HepG2 (cell line): Measurements from ENCODE around the gene CCNB2. TPM values are rescaled to one million over a fixed set of nuclear protein-coding genes. Genes with fewer than 3 reads are reported as not detected.

Experiments used
- ATAC-seq: fragments of 200-7000 bp; cut with Tn5 transposase; 3 replicates; pipeline ENCODE4 v1.9.1; 2020; ENCODE audit warnings: mild to moderate bottlenecking, moderate library complexity
- BruUV-seq: library from RNA; stranded (reverse); fragments of 400-500 nt; replicated peaks from 2 replicates; lab custom pipeline; 2021; lab: Mats Ljungman, UMichigan
- CTCF ChIA-PET: fragments of 300-600 bp; formaldehyde crosslinking; extraction: SDS; loops from one replicate; lab custom pipeline; 2021; ENCODE audit warnings: low total read pairs, inconsistent platforms, low intra/inter-chr PET ratio; lab: Yijun Ruan, JAX
- POLR2A ChIA-PET: fragments of 350-600 bp; sonication (Branson Sonifier 250); formaldehyde crosslinking; loops from one replicate; lab custom pipeline; 2020; ENCODE audit warnings: antibody characterized with exemption, inconsistent platforms; lab: Yijun Ruan, JAX
- DNase-seq: peaks from one replicate; pipeline ENCODE4 v3.0.0-alpha.2; 2015; ENCODE audit warnings: low spot score
- FAIRE-seq: peaks from 3 replicates; lab custom pipeline; 2011; peaks lifted over from hg19 to GRCh38; lab: Jason Lieb, UNC
- H2AFZ ChIP-seq: one replicate; pipeline ENCODE4 v1.6.1; 2011; ENCODE audit warnings: low read length, inconsistent platforms
- H3K27ac ChIP-seq: fragments of 300-600 bp; 3 replicates; pipeline ENCODE4 v1.8.0; 2011; ENCODE audit warnings: mixed run types, mild to moderate bottlenecking, mixed read lengths, low read length, inconsistent platforms; ENCODE audit not compliant: insufficient read depth; ENCODE audit errors: extremely low read length
- H3K27me3 ChIP-seq, 2 experiments: fragments of 200-600 bp in 1 of 2; 2 replicates in 1 of 2; 3 replicates in 1 of 2; pipeline versions ENCODE4 v1.6.0 to v1.8.0; 2011; ENCODE audit warnings: low read length in 2 of 2, mild to moderate bottlenecking in 2 of 2, moderate library complexity in 2 of 2, inconsistent platforms in 1 of 2; ENCODE audit not compliant: insufficient read depth in 2 of 2, control insufficient read depth in 1 of 2
- H3K36me3 ChIP-seq, 2 experiments: fragments of 200-600 bp in 1 of 2; replicated peaks in 1 of 2; 2 replicates in 1 of 2; 3 replicates in 1 of 2; pipeline versions ENCODE4 v1.5.1 to v1.8.0; 2011; ENCODE audit warnings: low read length in 2 of 2, inconsistent platforms in 1 of 2; ENCODE audit not compliant: insufficient read depth in 2 of 2, control insufficient read depth in 1 of 2
- H3K4me1 ChIP-seq: 2 replicates; pipeline ENCODE4 v1.5.1; 2012; ENCODE audit warnings: low read length, inconsistent platforms; ENCODE audit not compliant: insufficient read depth
- H3K4me2 ChIP-seq: 2 replicates; pipeline ENCODE4 v1.6.0; 2011; ENCODE audit warnings: low read depth, low read length, inconsistent platforms
- H3K4me3 ChIP-seq, 3 experiments: fragments of 200-600 bp in 1 of 3; sonication (generic), shearing (Covaris generic) in 1 of 3; replicated peaks in 1 of 3; 2 replicates each; pipeline ENCODE4 v1.5.1; 2011 to 2016; ENCODE audit warnings: low read length in 3 of 3, inconsistent platforms in 2 of 3, low read depth in 2 of 3, mild to moderate bottlenecking in 2 of 3, control low read depth in 1 of 3, mixed read lengths in 1 of 3; ENCODE audit not compliant: insufficient read depth in 1 of 3
- H3K79me2 ChIP-seq: one replicate; pipeline ENCODE4 v1.6.1; 2011; ENCODE audit warnings: low read length, inconsistent platforms; ENCODE audit not compliant: insufficient read depth
- H3K9ac ChIP-seq: 2 replicates; pipeline ENCODE4 v1.6.0; 2011; ENCODE audit warnings: mild to moderate bottlenecking, low read depth, low read length, inconsistent platforms; ENCODE audit not compliant: insufficient read depth
- H3K9me3 ChIP-seq: 2 replicates; pipeline ENCODE4 v1.5.1; 2012; ENCODE audit warnings: mild to moderate bottlenecking, low read length
- H4K20me1 ChIP-seq: 2 replicates; pipeline ENCODE4 v1.6.0; 2011; ENCODE audit warnings: inconsistent platforms, mild to moderate bottlenecking, low read length, moderate library complexity; ENCODE audit not compliant: insufficient read depth
- CERS6 ChIP-seq: sonication (generic); formaldehyde crosslinking; IDR thresholded peaks from 2 replicates; pipeline ENCODE4 v1.5.0; 2020; ENCODE audit warnings: missing genetic modification reagents
- CREB1 ChIP-seq, 2 experiments: fragments of 450-650 bp in 1 of 2; IDR thresholded peaks; 2 replicates each; pipeline ENCODE4 v1.6.1; 2016 to 2017; ENCODE audit warnings: control low read depth in 1 of 2, mild to moderate bottlenecking in 1 of 2, missing compliant biosample characterization in 1 of 2, missing genetic modification characterization in 1 of 2
- HHEX ChIP-seq: IDR thresholded peaks from 2 replicates; pipeline ENCODE4 v1.6.1; 2016; ENCODE audit warnings: control low read depth
- HMG20A ChIP-seq: IDR thresholded peaks from 2 replicates; pipeline ENCODE4 v1.6.1; 2016; ENCODE audit warnings: borderline replicate concordance
- MIXL1 ChIP-seq: IDR thresholded peaks from 2 replicates; pipeline ENCODE4 v1.6.1; 2016
- SNAI1 ChIP-seq: sonication (generic); formaldehyde crosslinking; IDR thresholded peaks from 2 replicates; pipeline ENCODE4 v1.5.0; 2020; ENCODE audit warnings: mild to moderate bottlenecking, missing genetic modification reagents, borderline replicate concordance
- SOX13 ChIP-seq, 3 experiments: fragments of 450-650 bp in 1 of 3; sonication (generic) in 1 of 3; formaldehyde crosslinking in 1 of 3; IDR thresholded peaks in 2 of 3; conservative IDR thresholded peaks in 1 of 3; 2 replicates each; pipeline versions ENCODE4 v1.5.0 to v1.6.1; 2016 to 2020; ENCODE audit warnings: antibody characterized with exemption in 1 of 3, mild to moderate bottlenecking in 1 of 3, missing compliant biosample characterization in 1 of 3, missing genetic modification reagents in 1 of 3, moderate library complexity in 1 of 3
- TARDBP ChIP-seq: sonication (generic); formaldehyde crosslinking; IDR thresholded peaks from 2 replicates; pipeline ENCODE4 v1.8.0; 2022; ENCODE audit warnings: mild to moderate bottlenecking, missing genetic modification reagents
- ZNF121 ChIP-seq: sonication (generic); formaldehyde crosslinking; IDR thresholded peaks from 2 replicates; pipeline ENCODE4 v1.5.0; 2020; ENCODE audit warnings: mild to moderate bottlenecking, missing genetic modification reagents
- ZNF160 ChIP-seq: sonication (generic); formaldehyde crosslinking; IDR thresholded peaks from 2 replicates; pipeline ENCODE4 v1.8.0; 2022; ENCODE audit warnings: mild to moderate bottlenecking, inconsistent platforms, missing genetic modification reagents
- ZNF431 ChIP-seq: sonication (generic); formaldehyde crosslinking; IDR thresholded peaks from 2 replicates; pipeline ENCODE4 v1.9.0; 2022; ENCODE audit warnings: missing genetic modification reagents, low read depth, mild to moderate bottlenecking, borderline replicate concordance
- WGBS: methylation state at CpG from one replicate; pipeline ENCODE4 v1.1.6; 2017; ENCODE audit warnings: low lambda C conversion rate; 5-methylcytosine and 5-hydroxymethylcytosine counted together
- in situ Hi-C: cut with HindIII; loops from 2 replicates; pipeline ENCODE4 v1.10.0; 2017; ENCODE audit warnings: low pct_unique_long_range_greater_than_20kb; ENCODE audit not compliant: extremely low pct_ligation_motif_present
- intact Hi-C: fragments of 100-400 bp; cut with micrococcal nuclease; formaldehyde crosslinking; loops from one replicate; pipeline ENCODE4 v1.10.0; 2022; ENCODE audit not compliant: unreplicated experiment
- polyA plus RNA-seq, 8 experiments: library from polyadenylated mRNA; depleted of rRNA in 3 of 8; stranded (reverse) in 7 of 8; unstranded in 1 of 8; fragments of >200 nt; fragmentation: Illumina TruSeq in 4 of 8; extraction: Trizol in 4 of 8; gene quantifications; 2 replicates each; pipeline versions ENCODE4 v1.2.1 to v1.2.3, GENCODE V29; 2011 to 2016; ENCODE audit warnings: low read depth in 4 of 8, missing spikeins in 1 of 8, mixed read lengths in 1 of 8; ENCODE audit not compliant: insufficient read depth in 1 of 8
- total RNA-seq, 5 experiments: library from RNA; depleted of rRNA; stranded (reverse); fragments of >200 nt; fragmentation: Illumina TruSeq; extraction: Trizol; gene quantifications; 2 replicates each; pipeline ENCODE4 v1.2.3, GENCODE V29; 2016; ENCODE audit warnings: low read depth in 1 of 5
- TF ChIP-seq, protein P1 (sequence below): sonication (generic); formaldehyde crosslinking; IDR thresholded peaks from 2 replicates; pipeline ENCODE4 v1.4.0; 2020; ENCODE audit warnings: low read depth, mild to moderate bottlenecking, missing genetic modification reagents

Gene CCNB2
- total and polyA plus RNA-seq, 2 of the 13 experiments (the other 11 are each of a cell fraction or from before 2014, with no cell fraction given), result 43.5 to 80.9 TPM

- TF ChIP-seq ZNF121 (peak; percentile 66), MIXL1 (peak; percentile 30; the same call in 1 of the 2 replicates)
These were observed 63.6 kb downstream of the CCNB2 start (continued) for GRCh38 chr15:59168536-59168935.

- Histone ChIP-seq H4K20me1 (no peaks in the 10 kb centered on the region), H2AFZ (no peak overlapping the region), H3K4me2 (no peak overlapping the region), H3K9me3 (no peaks in the 10 kb centered on the region), H3K4me1 (peaks cover 52% of the 10 kb centered on the region), H3K27ac (no peak overlapping the region), H3K27me3 (no peaks in the 10 kb centered on the region), H3K79me2 (no peaks in the 10 kb centered on the region), H3K36me3 (peaks cover 6 to 9% of the 10 kb centered on the region in 2 experiments; a peak in 4 of 5 replicates), H3K4me3 (no peak overlapping the region), H3K9ac (no peak overlapping the region)
- ChIA-PET CTCF (no interaction called here), POLR2A (no interaction called here)
- DNase-seq (no peak), ATAC-seq (no peak), FAIRE-seq (no peak)
- no TSS peak for BruUV-seq
- in situ Hi-C loops, result loop anchor here (5.0 to 10.0 kb wide), 2 partner anchors 246 to 323 kb away; no protein-coding TSS in a partner anchor
- WGBS, result 92% methylated on average over 3 of the region's 3 CpGs
- intact Hi-C loops, result no loop called here
- TF ChIP-seq TARDBP (CRISPR knock-in tag), result no peak
- TF ChIP-seq HHEX (CRISPR knock-in tag), result no peak
- no peak for TF ChIP-seq HMG20A (CRISPR knock-in tag)
- TF ChIP-seq, protein P1, sequence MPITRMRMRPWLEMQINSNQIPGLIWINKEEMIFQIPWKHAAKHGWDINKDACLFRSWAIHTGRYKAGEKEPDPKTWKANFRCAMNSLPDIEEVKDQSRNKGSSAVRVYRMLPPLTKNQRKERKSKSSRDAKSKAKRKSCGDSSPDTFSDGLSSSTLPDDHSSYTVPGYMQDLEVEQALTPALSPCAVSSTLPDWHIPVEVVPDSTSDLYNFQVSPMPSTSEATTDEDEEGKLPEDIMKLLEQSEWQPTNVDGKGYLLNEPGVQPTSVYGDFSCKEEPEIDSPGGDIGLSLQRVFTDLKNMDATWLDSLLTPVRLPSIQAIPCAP, result no peak
- TF ChIP-seq ZNF160 (CRISPR knock-in tag), result no peak
- no peak for TF ChIP-seq CREB1 (IDR thresholded peaks at IDR 0.05)
- TF ChIP-seq CREB1 (CRISPR knock-in tag; IDR thresholded peaks at IDR 0.05), result no peak
- TF ChIP-seq SOX13 (IDR thresholded peaks at IDR 0.05), result no peak
- TF ChIP-seq SOX13 (CRISPR knock-in tag; conservative IDR thresholded peaks at IDR 0.05 in 1 of 2, IDR thresholded peaks at IDR 0.05 in 1 of 2), result no peak
- TF ChIP-seq ZNF431 (CRISPR knock-in tag), result no peak
- no peak for TF ChIP-seq CERS6
- no peak for TF ChIP-seq SNAI1 (CRISPR knock-in tag)
These were observed 64.3 kb downstream of the CCNB2 start for GRCh38 chr15:59169251-59169708.
